ENCODE data around the gene DIS3L2.
"Not testable (repeated sequence)": the region's sequence is repeated elsewhere in the genome, so short reads cannot be mapped to it uniquely, and the experiment has no call there.

DIS3L2 gene

GRCh38 chr2:232378735-232379151, 417.2 kb downstream of the DIS3L2 start, which contains the start of gene ALPP:
ALPP (plus strand) TSS chr2:232378751; CDS start chr2:232378803, 52 bp downstream.
- not testable (repeated sequence) for DNase-seq

DNA sequence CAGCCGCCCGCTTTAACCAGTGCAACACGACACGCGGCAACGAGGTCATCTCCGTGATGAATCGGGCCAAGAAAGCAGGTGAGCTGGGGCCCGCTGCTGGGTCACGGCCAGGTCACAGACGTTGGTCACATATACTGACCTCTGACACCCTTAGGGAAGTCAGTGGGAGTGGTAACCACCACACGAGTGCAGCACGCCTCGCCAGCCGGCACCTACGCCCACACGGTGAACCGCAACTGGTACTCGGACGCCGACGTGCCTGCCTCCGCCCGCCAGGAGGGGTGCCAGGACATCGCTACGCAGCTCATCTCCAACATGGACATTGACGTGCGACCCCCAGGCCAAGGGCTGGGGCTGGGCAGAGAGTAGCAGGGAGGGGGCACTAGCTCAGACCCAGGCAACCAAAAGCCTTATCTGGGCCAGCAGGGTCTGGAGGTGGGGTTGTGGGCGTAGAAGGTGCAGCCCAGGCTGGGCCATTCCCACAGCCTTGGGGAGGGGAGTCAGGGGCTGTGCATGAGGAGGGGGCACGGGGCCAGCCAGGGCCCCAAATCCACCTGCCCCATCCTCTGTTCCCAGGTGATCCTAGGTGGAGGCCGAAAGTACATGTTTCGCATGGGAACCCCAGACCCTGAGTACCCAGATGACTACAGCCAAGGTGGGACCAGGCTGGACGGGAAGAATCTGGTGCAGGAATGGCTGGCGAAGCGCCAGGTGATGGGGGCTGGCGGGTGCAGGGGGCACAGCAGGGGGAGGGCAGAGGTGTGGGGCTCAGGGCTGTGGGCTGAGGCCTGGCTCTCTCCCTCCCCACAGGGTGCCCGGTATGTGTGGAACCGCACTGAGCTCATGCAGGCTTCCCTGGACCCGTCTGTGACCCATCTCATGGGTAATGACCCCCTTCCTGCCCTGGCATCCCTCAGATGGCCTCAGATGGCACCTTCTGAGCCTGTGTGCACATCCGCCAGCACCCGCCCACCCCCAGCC, 418.4 kb downstream of the DIS3L2 start:
- DNase-seq = not testable (repeated sequence)

- DNase-seq = peak; percentile 47 to 55
These were observed 419.9 kb downstream of the DIS3L2 start for GRCh38 chr2:232381204-232382031.

DNA sequence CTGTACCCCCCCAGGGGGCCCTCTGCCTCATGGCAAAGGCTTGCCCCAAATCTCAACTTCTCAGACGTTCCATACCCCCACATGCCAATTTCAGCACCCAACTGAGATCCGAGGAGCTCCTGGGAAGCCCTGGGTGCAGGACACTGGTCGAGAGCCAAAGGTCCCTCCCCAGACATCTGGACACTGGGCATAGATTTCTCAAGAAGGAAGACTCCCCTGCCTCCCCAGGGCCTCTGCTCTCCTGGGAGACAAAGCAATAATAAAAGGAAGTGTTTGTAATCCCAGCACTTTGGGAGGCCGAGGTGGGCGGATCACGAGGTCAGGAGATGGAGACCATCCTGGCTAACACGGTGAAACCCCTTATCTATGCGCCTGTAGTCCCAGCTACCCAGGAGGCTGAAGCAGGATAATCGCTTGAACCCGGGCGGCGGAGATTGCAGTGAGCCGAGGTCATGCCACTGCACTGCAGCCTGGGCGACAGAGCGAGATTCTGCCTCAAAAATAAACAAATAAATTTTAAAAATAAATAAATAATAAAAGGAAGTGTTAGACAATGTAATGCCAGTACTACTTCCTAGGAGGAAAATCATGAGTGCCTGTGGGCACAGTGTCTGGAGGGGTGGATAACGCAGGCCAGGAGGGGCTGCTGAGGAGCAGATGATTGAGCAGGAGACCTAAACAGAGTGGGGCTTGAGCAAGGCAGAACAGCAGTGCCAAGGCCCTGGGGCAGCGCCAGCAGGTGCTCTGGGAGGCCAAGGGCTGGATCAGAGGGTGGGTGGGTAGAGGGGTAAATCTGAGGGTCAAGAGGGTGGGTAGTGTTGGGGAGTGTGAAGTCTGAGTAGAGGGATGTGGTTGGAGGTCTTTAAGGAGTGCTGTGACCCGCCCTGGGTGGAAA, 421.1 kb downstream of the DIS3L2 start:
- no peak for DNase-seq

- DNase-seq = no peak
These were observed 423.0 kb downstream of the DIS3L2 start for GRCh38 chr2:232384466-232384865.

DNA sequence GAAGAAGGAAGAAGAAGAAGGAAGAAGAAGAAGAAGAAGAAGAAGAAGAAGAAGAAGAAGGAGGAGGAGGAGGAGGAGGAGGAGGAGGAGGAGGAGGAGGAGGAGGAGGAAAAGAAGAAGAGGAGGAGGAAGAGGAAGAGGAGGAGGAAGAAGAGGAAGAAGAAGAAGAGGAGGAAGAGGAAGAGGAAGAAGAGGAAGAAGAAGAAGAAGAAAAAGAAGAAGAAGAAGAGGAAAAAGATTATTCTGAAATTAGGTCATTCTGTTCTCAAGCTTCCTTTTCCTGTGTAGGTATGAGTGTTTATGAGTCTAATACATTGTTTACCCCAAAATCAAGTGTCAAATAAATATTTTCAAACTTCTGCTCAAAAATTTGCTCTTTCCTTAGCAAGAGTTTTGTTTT, 423.5 kb downstream of the DIS3L2 start:
- not testable (repeated sequence) for DNase-seq

DNA sequence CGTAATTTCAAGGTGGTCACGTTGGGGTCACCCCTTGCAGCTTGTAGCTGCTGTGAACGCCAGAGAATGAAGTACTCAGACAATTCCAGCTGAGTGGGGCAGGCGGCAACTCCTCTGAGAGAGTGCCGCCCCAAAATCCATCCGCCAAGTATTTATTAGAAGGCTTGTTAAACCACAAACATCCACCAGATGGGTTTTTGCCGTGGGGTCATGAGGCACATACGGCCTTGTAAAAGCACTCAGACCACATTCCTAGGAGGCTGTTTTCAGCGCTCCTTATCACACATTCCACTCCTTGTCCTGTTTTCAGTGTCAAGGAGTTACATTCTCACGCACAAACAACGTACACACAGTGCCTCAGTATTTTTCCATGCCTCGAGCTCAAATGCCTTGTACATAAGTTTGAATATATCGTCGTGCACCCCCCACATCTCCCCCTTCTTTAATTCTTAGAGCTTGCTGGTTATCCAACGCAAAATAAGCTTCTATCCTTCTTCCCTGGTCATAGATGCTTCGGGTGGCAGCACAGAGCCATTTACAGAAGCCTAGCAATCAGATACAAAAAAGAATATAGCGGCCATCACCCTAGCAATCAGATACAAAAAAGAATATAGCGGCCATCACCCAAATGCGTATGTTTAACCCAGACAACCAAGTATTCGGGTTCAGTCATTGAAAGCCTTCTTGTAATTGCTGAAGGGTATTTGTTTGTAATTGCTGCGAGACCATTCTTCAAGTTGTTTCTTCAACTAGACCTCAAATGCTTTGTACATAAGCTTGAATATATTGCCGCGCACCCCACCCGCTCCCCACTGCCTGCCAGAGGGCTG, 424.4 kb downstream of the DIS3L2 start:
- DNase-seq = no peak

GRCh38 chr2:232386490-232386739, 424.9 kb downstream of the DIS3L2 start:
- no peak for DNase-seq

Measured in activated T-cell treated with anti-CD3 and anti-CD28 coated beads, Interleukin-2, amount 50 U/mL, for 48 hours (primary cell).